Muscle layer of colon (tissue), 2 donors: ENCODE data around the gene CNKSR3.

Experiments used
- H3K27ac ChIP-seq: one replicate; pipeline ENCODE4 v1.7.0; 2013; ENCODE audit warnings: low read depth, mild to moderate bottlenecking, low read length, moderate library complexity
- H3K27me3 ChIP-seq, 2 donors: one replicate each; pipeline ENCODE4 v1.7.0; 2013; ENCODE audit warnings: low read length in 2 of 2, mild to moderate bottlenecking in 2 of 2; ENCODE audit not compliant: insufficient read depth in 2 of 2, control insufficient read depth in 1 of 2
- H3K36me3 ChIP-seq: one replicate; pipeline ENCODE4 v1.7.0; 2013; ENCODE audit warnings: mild to moderate bottlenecking, low read length; ENCODE audit not compliant: insufficient read depth
- H3K4me1 ChIP-seq: one replicate; pipeline ENCODE4 v1.7.0; 2013; ENCODE audit warnings: mild to moderate bottlenecking, low read length; ENCODE audit not compliant: insufficient read depth
- H3K4me3 ChIP-seq, 2 donors: one replicate each; pipeline ENCODE4 v1.7.0; 2013; ENCODE audit warnings: low read length in 2 of 2, low read depth in 1 of 2, mild to moderate bottlenecking in 1 of 2, moderate library complexity in 1 of 2
- H3K9ac ChIP-seq: one replicate; pipeline ENCODE4 v1.7.0; 2013; ENCODE audit warnings: low read length
- H3K9me3 ChIP-seq: one replicate; pipeline ENCODE4 v1.7.0; 2013; ENCODE audit warnings: mild to moderate bottlenecking, low read length
- donor health status: abdominal sarcoma.
- donor health status: Adenocarcinoma of cecum.

CNKSR3 gene

DNA sequence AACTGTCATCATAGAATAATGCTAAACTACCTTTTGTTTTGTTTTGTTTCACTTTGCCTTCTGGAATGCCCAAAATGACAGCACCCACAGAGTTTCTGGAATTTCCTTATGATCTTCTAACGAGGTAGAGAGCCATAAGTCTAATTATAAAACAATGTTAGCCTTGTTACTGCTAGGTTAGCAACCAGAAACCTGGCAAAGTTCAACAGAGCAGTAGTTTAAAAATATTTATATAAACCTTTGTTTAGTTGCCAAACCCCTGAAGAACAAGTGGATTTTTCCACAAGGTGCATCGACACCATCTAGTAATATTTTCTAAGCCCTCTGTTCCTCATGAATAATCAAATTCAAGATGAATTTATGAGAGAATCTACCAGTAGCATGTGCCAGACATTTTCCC is 126.3 kb downstream of the CNKSR3 start:
- Histone ChIP-seq H3K9me3 (no peaks in the 10 kb centered on the region), H3K27ac (no peak overlapping the region), H3K4me1 (peaks cover 3% of the 10 kb centered on the region), H3K9ac (no peak overlapping the region), H3K36me3 (no peaks in the 10 kb centered on the region), H3K27me3 (no peaks in the 10 kb centered on the region), H3K4me3 (no peak overlapping the region)

DNA sequence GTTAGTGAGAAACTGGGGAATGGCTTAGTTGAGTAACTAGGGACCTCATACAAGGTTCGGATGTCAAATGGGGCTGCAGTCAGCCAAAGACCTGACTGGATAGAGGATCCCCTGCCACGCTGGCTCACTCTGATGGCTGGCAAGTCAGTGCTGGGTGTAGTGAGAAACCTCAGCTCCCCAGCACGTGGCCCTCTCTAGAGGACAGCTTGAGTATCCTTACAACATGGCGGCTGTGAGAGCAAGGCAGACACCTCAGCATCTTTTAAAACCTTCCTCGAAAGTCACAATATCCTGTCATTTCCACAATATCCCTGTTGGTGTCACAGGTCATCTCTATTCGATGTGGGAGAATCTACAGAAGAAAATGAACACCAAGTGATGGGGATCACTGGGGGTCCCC is 127.2 kb downstream of the CNKSR3 start:
- no peaks in the 10 kb centered on the region for H3K27me3 ChIP-seq
- H3K4me1 ChIP-seq = peaks cover 3% of the 10 kb centered on the region
- no peaks in the 10 kb centered on the region for H3K9me3 ChIP-seq
- no peak overlapping the region for H3K4me3 ChIP-seq
- no peaks in the 10 kb centered on the region for H3K36me3 ChIP-seq
- no peak overlapping the region for H3K27ac ChIP-seq
- H3K9ac ChIP-seq = no peak overlapping the region

DNA sequence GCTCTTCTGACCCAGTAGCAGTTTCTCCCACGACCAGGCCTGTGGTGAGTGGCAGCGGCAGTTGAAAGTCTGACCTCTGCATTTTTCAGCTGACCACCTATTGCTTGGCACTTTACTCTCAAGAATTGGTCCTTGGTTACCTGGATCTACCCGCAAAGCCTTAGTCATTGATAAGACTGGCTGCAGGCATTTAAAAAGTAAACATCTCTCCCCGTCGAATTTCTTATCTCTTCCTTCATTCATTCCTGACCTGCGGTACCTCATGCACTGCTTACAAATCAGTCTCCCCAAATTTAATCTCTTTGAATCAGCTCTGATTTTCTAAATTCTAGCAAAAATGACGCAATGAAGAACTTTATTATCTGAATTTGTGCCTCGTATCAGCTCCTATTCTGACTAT is 127.7 kb downstream of the CNKSR3 start:
- H3K9me3 ChIP-seq = no peaks in the 10 kb centered on the region
- no peak overlapping the region for H3K9ac ChIP-seq
- no peaks in the 10 kb centered on the region for H3K27me3 ChIP-seq
- peaks cover 3% of the 10 kb centered on the region for H3K4me1 ChIP-seq
- H3K4me3 ChIP-seq = no peak overlapping the region
- H3K27ac ChIP-seq = no peak overlapping the region
- no peaks in the 10 kb centered on the region for H3K36me3 ChIP-seq

DNA sequence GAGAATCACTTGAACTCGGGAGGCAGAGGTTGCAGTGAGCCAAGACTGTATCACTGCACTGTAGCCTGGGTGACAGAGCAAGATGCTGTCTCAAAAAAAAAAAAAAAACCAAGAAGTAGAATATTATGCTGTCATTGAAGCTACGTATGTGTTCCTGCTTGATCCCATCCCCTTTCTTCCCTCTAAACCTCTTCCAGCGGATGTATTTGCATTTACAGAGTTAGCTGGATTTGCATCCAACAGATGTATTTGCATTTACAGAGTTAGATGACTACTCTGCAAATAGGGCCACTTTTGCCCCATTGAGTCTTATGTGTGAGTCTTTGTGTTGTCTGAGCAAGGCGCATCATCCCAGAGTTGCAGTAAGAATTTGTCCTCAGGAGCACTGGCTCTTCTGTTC is 128.9 kb downstream of the CNKSR3 start:
- no peaks in the 10 kb centered on the region for H3K36me3 ChIP-seq
- no peak overlapping the region for H3K4me3 ChIP-seq
- no peaks in the 10 kb centered on the region for H3K27me3 ChIP-seq
- H3K4me1 ChIP-seq = peaks cover 3% of the 10 kb centered on the region
- no peak overlapping the region for H3K9ac ChIP-seq
- H3K27ac ChIP-seq = no peak overlapping the region
- no peaks in the 10 kb centered on the region for H3K9me3 ChIP-seq

DNA sequence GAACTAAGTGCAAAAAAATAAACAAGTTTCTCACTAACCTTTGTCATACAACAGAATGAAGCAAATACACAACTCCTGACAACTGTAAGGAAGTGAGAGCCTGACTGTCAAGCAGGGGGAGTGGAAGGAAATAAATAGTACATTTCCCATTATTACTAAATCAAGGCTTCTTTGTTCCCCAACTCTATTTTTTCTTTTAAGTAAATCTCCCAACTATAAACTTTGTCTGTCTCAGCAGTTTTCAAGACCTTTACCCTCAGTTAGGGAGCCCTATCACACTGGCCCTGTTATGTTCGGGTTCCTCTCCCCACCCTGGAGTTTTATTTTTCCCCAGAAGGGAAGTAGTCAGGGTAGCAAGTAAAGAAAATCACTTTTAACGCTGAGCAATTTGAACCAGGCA is 129.7 kb downstream of the CNKSR3 start:
- Histone ChIP-seq H3K27me3 (no peaks in the 10 kb centered on the region), H3K27ac (no peak overlapping the region), H3K9me3 (no peaks in the 10 kb centered on the region), H3K36me3 (no peaks in the 10 kb centered on the region), H3K9ac (no peak overlapping the region), H3K4me3 (no peak overlapping the region), H3K4me1 (peaks cover 3% of the 10 kb centered on the region)

DNA sequence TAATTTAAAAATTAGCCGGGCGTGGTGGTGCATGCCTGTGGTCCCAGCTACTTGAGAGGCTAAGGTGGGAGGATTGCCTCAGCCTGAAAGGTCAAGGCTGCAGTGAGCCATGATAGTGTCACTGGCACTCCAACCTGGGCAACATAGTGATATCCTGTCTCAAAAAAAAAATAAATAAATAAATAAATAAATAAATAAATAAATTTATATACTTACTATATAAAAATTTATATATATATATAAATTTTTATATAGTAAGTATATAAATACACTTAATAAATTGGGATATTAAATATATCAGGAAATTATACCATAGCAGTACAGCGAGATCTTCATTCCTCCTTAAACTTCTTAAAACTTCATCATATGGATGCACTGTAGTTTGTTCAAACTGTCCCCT is 130.9 kb downstream of the CNKSR3 start:
- H3K27ac ChIP-seq = no peak overlapping the region
- no peak overlapping the region for H3K9ac ChIP-seq
- no peaks in the 10 kb centered on the region for H3K27me3 ChIP-seq
- no peaks in the 10 kb centered on the region for H3K36me3 ChIP-seq
- H3K9me3 ChIP-seq = no peaks in the 10 kb centered on the region
- H3K4me3 ChIP-seq = no peak overlapping the region
- H3K4me1 ChIP-seq = peaks cover 3% of the 10 kb centered on the region

DNA sequence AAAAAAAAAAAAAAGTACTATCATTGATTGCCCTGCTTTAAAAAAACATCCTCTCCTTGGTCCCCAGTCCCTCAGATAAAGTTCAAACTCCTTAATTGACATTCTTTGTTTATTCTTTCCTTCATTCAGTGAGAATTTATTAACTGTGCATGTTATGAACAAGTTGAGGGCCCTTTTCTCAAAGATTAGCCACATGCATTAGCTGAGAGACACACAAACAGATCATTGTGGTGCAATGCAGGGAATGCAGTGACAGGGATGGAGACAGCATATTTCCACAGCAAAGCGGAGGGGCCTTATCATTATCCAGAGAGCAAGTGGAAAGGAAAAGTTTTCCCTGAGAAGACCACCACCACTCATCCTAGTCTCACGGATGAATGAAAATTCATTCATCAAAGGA is 132.0 kb downstream of the CNKSR3 start:
- H3K27me3 ChIP-seq = no peaks in the 10 kb centered on the region
- H3K9ac ChIP-seq = no peak overlapping the region
- no peaks in the 10 kb centered on the region for H3K36me3 ChIP-seq
- no peaks in the 10 kb centered on the region for H3K4me1 ChIP-seq
- no peak overlapping the region for H3K27ac ChIP-seq
- no peak overlapping the region for H3K4me3 ChIP-seq
- H3K9me3 ChIP-seq = no peaks in the 10 kb centered on the region

DNA sequence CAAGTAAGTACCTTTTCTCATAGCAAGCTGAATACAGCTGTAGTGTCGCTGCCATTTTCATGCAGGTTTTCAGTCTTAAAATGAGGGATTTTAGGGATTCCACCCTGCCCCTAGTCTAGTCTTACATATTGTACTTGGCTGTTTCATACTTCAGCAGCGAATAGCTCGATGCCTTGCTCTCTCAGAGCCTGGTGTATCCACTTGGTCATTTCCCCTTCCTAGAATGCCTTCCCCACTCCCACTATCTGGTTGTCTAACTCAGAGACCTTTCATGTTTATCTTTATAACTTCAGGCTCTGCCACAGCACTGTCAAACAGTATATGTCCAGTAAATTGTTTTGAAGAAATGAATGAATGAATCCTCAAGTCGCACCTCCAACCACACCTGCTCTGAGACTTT is 132.8 kb downstream of the CNKSR3 start:
- Histone ChIP-seq H3K4me3 (no peak overlapping the region), H3K9me3 (no peaks in the 10 kb centered on the region), H3K9ac (no peak overlapping the region), H3K4me1 (no peaks in the 10 kb centered on the region), H3K27me3 (no peaks in the 10 kb centered on the region), H3K36me3 (no peaks in the 10 kb centered on the region), H3K27ac (no peak overlapping the region)

DNA sequence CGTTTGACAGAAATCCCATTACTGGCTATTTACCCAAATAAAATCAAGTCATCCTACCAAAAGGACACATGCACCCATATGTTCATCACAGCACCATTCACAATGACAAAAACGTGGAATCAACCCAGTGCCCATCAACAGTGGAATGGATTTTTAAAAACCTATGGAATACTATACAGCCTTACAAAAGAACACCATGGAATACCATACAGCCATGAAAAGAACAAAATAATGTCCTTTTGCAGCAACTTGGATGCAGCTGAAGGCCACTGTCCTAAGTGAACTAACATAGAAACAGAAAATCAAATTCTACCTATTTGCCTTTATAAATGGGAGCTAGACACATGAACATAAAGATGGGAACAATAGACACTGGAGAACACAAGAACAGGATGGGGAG is 136.5 kb downstream of the CNKSR3 start:
- Histone ChIP-seq H3K9ac (no peak overlapping the region), H3K36me3 (no peaks in the 10 kb centered on the region), H3K4me3 (no peak overlapping the region), H3K27ac (no peak overlapping the region), H3K27me3 (no peaks in the 10 kb centered on the region), H3K4me1 (no peaks in the 10 kb centered on the region), H3K9me3 (no peaks in the 10 kb centered on the region)

DNA sequence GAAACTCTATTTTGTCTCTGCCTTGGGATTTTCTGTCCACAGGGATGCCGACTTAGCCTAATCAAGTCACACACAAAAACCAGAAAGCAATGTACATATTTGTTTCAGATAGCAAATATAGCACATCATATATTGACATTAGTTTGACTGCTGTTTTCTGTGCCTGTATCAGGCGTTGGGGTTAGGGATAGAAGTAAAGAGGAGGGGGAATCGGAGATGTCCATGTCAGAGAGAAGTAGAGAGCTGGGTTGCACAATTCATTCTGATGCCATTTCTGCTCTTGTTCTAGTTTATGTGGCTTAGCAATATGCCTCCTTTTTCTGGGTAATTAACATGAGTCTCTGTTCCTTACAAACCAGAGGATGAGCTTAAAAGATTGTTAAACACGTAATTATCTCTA is 139.2 kb downstream of the CNKSR3 start:
- no peak overlapping the region for H3K4me3 ChIP-seq
- no peaks in the 10 kb centered on the region for H3K4me1 ChIP-seq
- no peak overlapping the region for H3K9ac ChIP-seq
- H3K27ac ChIP-seq = no peak overlapping the region
- H3K27me3 ChIP-seq = no peaks in the 10 kb centered on the region
- H3K36me3 ChIP-seq = no peaks in the 10 kb centered on the region
- H3K9me3 ChIP-seq = no peaks in the 10 kb centered on the region

DNA sequence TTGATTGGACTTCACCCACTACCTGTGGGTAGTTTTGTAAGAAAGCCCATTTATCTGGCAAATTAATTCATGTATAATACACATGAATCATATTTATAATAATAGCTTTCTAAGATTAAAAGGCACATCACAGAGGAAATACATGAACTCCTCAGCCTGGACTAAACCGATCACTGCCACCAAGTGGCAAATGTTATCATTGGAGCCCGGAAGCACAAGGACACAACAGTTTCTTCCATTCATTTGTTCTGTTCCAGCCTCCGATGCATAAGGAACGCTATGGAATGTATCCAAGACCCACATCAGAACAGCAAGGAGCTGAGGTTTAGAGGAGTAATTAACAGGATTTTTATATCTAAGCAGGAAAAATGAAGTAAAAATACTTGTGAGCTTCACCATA is 139.9 kb downstream of the CNKSR3 start:
- Histone ChIP-seq H3K9ac (no peak overlapping the region), H3K4me3 (no peak overlapping the region)

DNA sequence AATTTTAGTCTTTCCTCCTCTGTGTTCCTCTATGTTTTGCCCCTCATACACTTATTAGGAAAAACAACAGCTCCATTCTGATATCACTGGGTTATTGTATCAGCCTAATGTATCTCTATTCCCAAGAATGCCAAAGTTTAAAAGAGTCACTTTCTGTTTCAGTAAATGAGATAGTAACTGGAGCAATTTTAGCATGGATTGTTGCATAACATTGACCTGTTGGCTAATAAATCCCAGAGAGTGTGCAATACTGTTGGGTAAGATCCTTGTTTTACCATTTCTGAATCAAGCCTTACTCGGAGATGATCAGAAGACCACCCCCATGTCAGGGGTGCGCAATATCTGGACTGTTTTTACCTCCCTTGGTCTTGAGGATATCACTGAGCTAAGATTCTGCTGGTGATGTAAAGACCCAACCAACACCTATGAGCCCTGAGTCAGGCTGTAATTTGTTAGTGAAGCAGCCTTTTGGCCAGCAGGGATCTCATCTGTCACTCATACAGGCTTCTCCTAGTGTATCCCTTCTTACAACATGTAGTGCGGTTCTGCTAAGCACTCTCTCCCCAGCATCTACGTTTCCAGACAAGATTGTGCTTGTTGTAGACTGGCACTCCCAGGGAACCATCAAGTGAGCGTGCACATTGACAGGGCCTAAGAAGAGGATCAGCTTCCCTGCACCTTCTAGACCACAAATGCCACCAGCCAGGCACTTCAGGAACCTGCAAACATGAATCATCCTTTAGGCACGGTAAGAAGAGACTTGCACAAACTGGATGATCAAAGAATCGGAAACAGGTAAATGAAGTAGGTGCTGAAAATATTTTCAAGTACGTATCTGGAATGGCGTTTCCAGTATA is 142.4 kb downstream of the CNKSR3 start:
- Histone ChIP-seq H3K4me1 (no peaks in the 10 kb centered on the region), H3K4me3 (no peak overlapping the region), H3K9me3 (no peaks in the 10 kb centered on the region), H3K27ac (no peak overlapping the region), H3K36me3 (no peaks in the 10 kb centered on the region), H3K9ac (no peak overlapping the region), H3K27me3 (no peaks in the 10 kb centered on the region)

More for the DNA sequence above, 139.9 kb downstream of the CNKSR3 start:
- Histone ChIP-seq H3K36me3 (no peaks in the 10 kb centered on the region), H3K4me1 (no peaks in the 10 kb centered on the region), H3K27ac (no peak overlapping the region), H3K9me3 (no peaks in the 10 kb centered on the region), H3K27me3 (no peaks in the 10 kb centered on the region)
